Loucy (cell line): ENCODE results near the gene MEOX1.

ENCODE experiments used
- H2AFZ ChIP-seq: fragments of 200-600 bp; sonication (generic); 2 replicates; pipeline ENCODE4 v1.6.0; 2016; ENCODE audit warnings: antibody characterized with exemption, mild to moderate bottlenecking, low read length, moderate library complexity
- H3F3A ChIP-seq: fragments of 200-600 bp; 2 replicates; pipeline ENCODE4 v1.6.0; 2016; ENCODE audit warnings: antibody characterized with exemption, low read depth, mild to moderate bottlenecking
- H3K27me3 ChIP-seq: fragments of 200-600 bp; sonication (generic); 2 replicates; pipeline ENCODE4 v1.6.1; 2014; ENCODE audit warnings: low read length, mild to moderate bottlenecking; ENCODE audit not compliant: insufficient read depth, poor library complexity, severe bottlenecking
- H3K36me3 ChIP-seq: fragments of 200-600 bp; sonication (generic); 2 replicates; pipeline ENCODE4 v1.6.1; 2016; ENCODE audit warnings: low read length; ENCODE audit not compliant: insufficient read depth
- H3K4me1 ChIP-seq: fragments of 200-600 bp; sonication (generic); 2 replicates; pipeline ENCODE4 v1.5.1; 2014; ENCODE audit warnings: low read length, mild to moderate bottlenecking; ENCODE audit not compliant: insufficient read depth, poor library complexity, severe bottlenecking
- H3K4me2 ChIP-seq: fragments of 200-600 bp; sonication (generic); 2 replicates; pipeline ENCODE4 v1.6.0; 2014; ENCODE audit warnings: antibody characterized with exemption, low read length, low read depth, mild to moderate bottlenecking; ENCODE audit not compliant: poor library complexity, severe bottlenecking
- H3K4me3 ChIP-seq: fragments of 200-600 bp; sonication (generic); 2 replicates; pipeline ENCODE4 v1.5.1; 2014; ENCODE audit warnings: low read length, mild to moderate bottlenecking, mixed read lengths; ENCODE audit not compliant: poor library complexity, severe bottlenecking
- H3K79me2 ChIP-seq: fragments of 200-600 bp; sonication (generic); 2 replicates; pipeline ENCODE4 v1.6.1; 2014; ENCODE audit warnings: low read length; ENCODE audit not compliant: insufficient read depth
- H3K9ac ChIP-seq: fragments of 200-600 bp; sonication (generic); 2 replicates; pipeline ENCODE4 v1.6.0; 2014; ENCODE audit warnings: mild to moderate bottlenecking, low read depth, low read length, moderate library complexity; ENCODE audit not compliant: poor library complexity, severe bottlenecking
- H3K9me2 ChIP-seq: fragments of 200-600 bp; sonication (generic); replicated peaks from 2 replicates; pipeline ENCODE4 v1.6.1; 2016; ENCODE audit warnings: low read depth, low read length, mixed read lengths
- H3K9me3 ChIP-seq: fragments of 200-600 bp; sonication (generic); 2 replicates; pipeline ENCODE4 v1.6.1; 2014; ENCODE audit warnings: mild to moderate bottlenecking, antibody characterized with exemption, low read length, low read depth; ENCODE audit not compliant: insufficient read depth
- H4K20me1 ChIP-seq: fragments of 200-600 bp; sonication (generic); 2 replicates; pipeline ENCODE4 v1.6.0; 2014; ENCODE audit warnings: antibody characterized with exemption, low read length, mild to moderate bottlenecking; ENCODE audit not compliant: insufficient read depth, poor library complexity, severe bottlenecking
- CTCF ChIP-seq: fragments of 200-600 bp; sonication (generic); conservative IDR thresholded peaks from 2 replicates; pipeline ENCODE4 v1.5.1; 2014; ENCODE audit warnings: mild to moderate bottlenecking, antibody characterized with exemption, low read length
- EZH2phosphoT487 ChIP-seq: fragments of 200-600 bp; IDR thresholded peaks from 2 replicates; pipeline ENCODE4 v1.6.1; 2018; ENCODE audit warnings: antibody characterized with exemption, mild to moderate bottlenecking, moderate library complexity, borderline replicate concordance

Gene MEOX1

GRCh38 chr17:43632221-43632620 is 29.5 kb downstream of the MEOX1 start:
- Histone ChIP-seq H3K4me3 (no peak overlapping the region), H3K4me2 (no peak overlapping the region), H4K20me1 (no peaks in the 10 kb centered on the region), H3K27me3 (no peaks in the 10 kb centered on the region), H3K79me2 (no peaks in the 10 kb centered on the region), H2AFZ (no peak overlapping the region), H3K9me3 (no peaks in the 10 kb centered on the region), H3K9ac (no peak overlapping the region), H3K36me3 (no peaks in the 10 kb centered on the region), H3K4me1 (no peaks in the 10 kb centered on the region), H3F3A (no peaks in the 10 kb centered on the region), H3K9me2 (no peaks in the 10 kb centered on the region)
- no peak for TF ChIP-seq CTCF
- TF ChIP-seq EZH2phosphoT487: no peak

DNA sequence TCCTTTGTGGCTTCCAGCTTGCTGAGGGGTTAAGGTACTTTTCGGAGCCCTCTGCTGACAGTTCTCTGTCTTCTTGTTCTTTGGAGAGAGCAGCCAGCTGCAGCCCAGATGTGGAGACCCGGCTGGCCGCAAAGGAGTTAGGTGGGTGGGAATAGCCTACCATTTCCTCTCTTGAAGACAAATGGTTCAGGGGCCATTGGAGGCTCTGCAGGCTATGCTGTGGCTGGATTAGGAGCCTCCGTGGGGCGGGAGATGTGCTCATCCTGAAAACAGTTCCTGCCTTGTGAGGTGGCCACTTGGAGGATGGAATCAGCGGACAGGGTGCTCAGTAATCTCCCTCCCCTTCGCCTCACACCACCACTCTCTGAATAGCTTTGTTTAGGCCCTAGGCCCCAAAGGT is 30.3 kb downstream of the MEOX1 start:
- Histone ChIP-seq H3K36me3 (no peaks in the 10 kb centered on the region), H3K27me3 (no peaks in the 10 kb centered on the region), H4K20me1 (no peaks in the 10 kb centered on the region), H2AFZ (no peak overlapping the region), H3K4me1 (no peaks in the 10 kb centered on the region), H3K9ac (no peak overlapping the region), H3K9me2 (no peaks in the 10 kb centered on the region), H3K79me2 (no peaks in the 10 kb centered on the region), H3K4me2 (no peak overlapping the region), H3K4me3 (no peak overlapping the region), H3F3A (no peaks in the 10 kb centered on the region), H3K9me3 (no peaks in the 10 kb centered on the region)
- TF ChIP-seq CTCF (no peak), EZH2phosphoT487 (no peak)

GRCh38 chr17:43628089-43628650 is 33.6 kb downstream of the MEOX1 start:
- Histone ChIP-seq H2AFZ (no peak overlapping the region), H3K27me3 (no peaks in the 10 kb centered on the region), H3K4me1 (no peaks in the 10 kb centered on the region), H3K9me3 (no peaks in the 10 kb centered on the region), H3K9me2 (no peaks in the 10 kb centered on the region), H3K4me3 (no peak overlapping the region), H3K79me2 (no peaks in the 10 kb centered on the region), H3F3A (no peaks in the 10 kb centered on the region), H3K36me3 (no peaks in the 10 kb centered on the region), H3K4me2 (no peak overlapping the region), H3K9ac (no peak overlapping the region), H4K20me1 (no peaks in the 10 kb centered on the region)
- no peak for TF ChIP-seq CTCF
- no peak for TF ChIP-seq EZH2phosphoT487
